GM18951 (cell line): ENCODE results near the gene TOM1L2.

Experiments used
- POLR2A ChIP-seq: IDR thresholded peaks from 4 replicates; pipeline ENCODE4 v1.6.1; 2011; ENCODE audit warnings: mild to moderate bottlenecking; ENCODE audit not compliant: insufficient read length, insufficient read depth; ENCODE audit errors: extremely low read depth
- in situ Hi-C: fragments of 300-500 bp; cut with MboI; formaldehyde crosslinking; loops from one replicate; pipeline ENCODE4 v1.12.0; 2022; ENCODE audit warnings: low sequenced_read_pairs, mixed read lengths, inconsistent platforms; ENCODE audit not compliant: unreplicated experiment

Gene TOM1L2

DNA sequence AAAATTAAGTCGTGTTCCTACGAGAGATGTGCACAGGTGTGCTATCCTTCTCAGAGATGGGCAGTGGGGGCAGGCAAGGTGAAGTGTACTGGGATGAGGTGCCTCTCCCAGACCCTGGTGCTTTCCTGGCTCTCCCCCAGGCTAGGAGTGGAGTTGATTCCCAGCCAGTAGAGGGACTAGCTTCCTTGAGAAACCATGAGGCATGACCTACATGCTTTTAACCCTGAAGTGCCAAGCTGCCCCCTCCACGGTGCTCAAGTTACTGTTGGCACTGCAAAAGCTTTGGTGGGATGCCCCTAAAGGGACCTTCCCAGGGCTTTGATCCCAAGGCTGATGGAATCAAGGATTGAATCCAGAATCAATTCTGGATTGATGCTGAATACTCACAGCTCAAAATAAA lies 88.4 kb downstream of the TOM1L2 start:
- in situ Hi-C loops: loop anchor here (25.0 kb wide), 1 partner anchor 154 kb away; the partner anchor contains the start of genes ATPAF2 and GID4
- no peak for TF ChIP-seq POLR2A

- no peak for TF ChIP-seq POLR2A
- in situ Hi-C loops: loop anchor here (25.0 kb wide), 1 partner anchor 155 kb away; the partner anchor contains the start of genes ATPAF2 and GID4
These were observed 90.1 kb downstream of the TOM1L2 start for GRCh38 chr17:17882082-17882581.

DNA sequence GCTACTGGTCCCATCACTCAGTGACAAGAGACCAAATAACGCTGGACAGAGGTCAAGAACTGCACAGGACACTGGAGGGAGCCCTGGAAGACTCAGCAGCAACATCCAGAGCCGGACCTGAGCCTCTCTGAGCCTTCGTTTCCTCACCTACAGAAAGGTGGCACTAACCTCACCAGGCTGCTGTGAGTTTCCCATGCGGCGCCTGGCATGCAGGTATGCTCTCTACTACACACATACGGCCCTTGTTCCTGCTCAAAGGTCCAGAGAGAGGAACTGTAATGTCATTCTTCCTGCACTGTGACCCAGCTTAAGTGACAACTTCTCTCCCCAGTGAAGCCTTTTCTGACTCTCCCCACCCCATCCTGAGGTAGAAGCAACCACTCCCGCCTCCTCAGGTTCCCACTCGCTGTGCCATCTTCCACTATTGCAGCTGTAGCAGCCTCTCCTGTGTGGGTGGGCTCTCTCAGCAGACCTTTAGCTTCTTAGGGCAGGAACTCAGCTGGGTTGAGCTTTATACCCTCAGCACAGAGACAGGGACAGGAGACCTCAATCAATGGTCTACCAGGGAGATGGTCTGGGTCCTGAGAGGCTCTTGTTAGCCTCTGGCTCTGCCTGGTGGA lies 91.5 kb downstream of the TOM1L2 start:
- TF ChIP-seq POLR2A: no peak

DNA sequence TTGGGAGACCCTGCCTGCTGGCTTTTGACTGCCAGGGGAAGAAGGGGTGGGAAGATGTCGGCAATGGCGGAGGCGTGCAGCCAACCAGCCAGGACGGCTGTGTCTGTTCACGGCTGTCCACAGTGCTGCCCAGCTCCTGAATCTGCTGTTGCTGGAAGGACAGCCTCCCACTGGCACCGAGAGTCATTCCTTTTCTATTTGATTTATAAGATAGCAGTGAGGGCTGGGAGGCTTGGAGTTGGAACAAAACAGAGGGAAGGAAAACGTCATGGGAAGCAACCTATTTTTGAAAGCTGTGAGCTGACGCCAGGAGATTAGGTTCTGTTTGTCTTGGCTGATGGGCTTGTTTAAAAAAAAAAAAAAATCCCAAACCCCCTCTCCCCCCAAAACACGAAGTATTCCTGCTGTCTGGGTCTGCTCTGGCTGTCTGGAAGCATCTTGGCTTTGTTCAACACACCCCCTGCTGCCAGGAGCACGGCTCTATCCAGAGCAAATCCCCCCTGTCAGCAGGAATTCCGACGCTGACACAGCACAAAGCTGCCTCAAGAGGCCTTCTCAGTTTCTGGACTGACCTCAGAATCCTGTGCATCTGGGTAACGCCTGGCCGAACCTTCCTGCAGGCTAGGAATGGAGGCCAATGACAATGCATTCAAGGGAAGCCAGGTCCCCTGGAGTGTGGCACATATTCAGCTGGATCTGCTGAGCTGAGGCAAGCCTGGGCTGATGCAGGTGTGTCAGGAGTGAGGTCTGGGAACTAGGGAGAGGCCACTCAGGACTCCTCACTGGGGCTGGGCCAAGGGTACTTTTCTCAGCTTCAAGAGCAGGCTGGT lies 94.5 kb downstream of the TOM1L2 start:
- TF ChIP-seq POLR2A: no peak
- in situ Hi-C loops: loop anchor here (25.0 kb wide), 1 partner anchor 160 kb away; the partner anchor contains the start of genes ATPAF2 and GID4

More for the DNA sequence above, 91.5 kb downstream of the TOM1L2 start:
- in situ Hi-C loops: loop anchor here (25.0 kb wide), 1 partner anchor 157 kb away; the partner anchor contains the start of genes ATPAF2 and GID4

DNA sequence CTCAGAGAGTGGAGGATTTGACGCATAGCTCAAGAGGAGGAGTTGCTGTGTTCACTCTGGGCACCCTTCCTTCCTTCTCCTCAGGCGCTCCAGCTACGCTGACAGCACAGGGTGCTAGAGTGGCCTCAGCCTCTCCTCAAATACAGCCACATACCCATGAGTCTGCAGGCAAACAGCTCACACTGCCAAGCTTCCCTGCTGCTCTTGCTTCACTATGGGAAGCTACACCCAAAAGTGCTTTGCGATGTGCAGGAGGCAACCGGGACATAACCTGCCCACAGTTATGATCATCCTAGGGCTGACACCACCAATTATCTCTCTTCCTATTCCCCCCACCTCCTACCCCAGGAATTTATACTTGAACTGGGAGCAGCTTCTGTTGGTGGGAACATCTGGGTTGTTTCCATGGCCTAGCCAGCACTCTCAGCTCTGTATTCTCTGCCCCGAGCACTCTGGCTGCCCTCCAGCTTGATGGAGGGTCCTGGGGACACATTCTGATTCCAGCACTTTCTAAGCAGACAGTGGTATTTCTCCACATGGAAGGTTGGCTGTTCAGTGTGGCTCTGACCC lies 95.2 kb downstream of the TOM1L2 start:
- TF ChIP-seq POLR2A: no peak
- in situ Hi-C loops: loop anchor here (25.0 kb wide), 1 partner anchor 160 kb away; the partner anchor contains the start of genes ATPAF2 and GID4

GRCh38 chr17:17874478-17874877 lies 97.7 kb downstream of the TOM1L2 start:
- in situ Hi-C loops: no loop called here

DNA sequence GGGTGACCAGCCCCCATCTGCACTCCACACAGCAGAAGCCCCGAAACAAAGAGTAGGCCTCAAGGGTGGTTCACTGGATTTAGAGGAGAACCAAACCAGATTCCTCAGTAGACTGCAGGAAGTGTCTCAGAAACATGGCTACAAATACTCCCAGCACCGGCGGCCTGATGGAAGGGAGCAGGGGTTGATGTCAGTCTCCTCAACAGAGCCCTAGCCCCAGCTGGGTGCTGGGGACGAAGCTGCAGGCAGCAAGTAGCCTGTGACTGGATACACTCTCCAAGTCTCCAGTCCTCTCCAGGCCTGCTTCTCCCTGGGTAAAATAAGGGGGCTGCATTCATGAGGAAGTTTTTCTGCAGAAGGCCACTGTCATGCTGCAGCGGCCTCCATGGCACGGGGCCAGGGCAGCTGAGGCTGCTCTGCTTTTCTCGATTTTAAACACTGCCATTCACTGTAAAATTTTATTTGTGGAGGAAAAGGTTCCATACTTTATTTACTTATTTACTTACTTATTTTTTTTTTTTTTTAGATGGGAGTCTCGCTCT lies 98.7 kb downstream of the TOM1L2 start:
- TF ChIP-seq POLR2A: no peak
- in situ Hi-C loops: no loop called here

More at GRCh38 chr17:17874478-17874877, 97.7 kb downstream of the TOM1L2 start:
- no peak for TF ChIP-seq POLR2A

GRCh38 chr17:17872547-17873345 lies 99.5 kb downstream of the TOM1L2 start:
- no peak for TF ChIP-seq POLR2A
- in situ Hi-C loops: no loop called here

DNA sequence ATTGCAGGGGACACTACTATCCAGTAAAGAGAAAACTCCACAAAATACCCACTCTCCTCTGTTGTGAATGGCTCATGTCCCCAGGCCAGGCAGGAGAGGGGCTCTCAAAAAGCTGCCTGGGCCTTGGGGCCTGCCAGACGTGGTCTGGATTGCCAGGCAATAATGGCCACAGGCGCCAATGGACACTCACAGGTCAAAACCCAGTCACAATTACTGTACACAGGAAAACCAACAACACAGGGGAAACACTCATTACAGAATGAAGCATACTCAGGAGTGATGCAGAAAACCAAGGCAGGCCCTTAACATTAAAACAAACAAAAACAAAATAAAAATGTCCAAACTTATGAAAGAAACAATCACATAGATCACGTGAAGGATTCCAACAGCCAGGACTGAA lies 100.3 kb downstream of the TOM1L2 start:
- no peak for TF ChIP-seq POLR2A
- in situ Hi-C loops: no loop called here

DNA sequence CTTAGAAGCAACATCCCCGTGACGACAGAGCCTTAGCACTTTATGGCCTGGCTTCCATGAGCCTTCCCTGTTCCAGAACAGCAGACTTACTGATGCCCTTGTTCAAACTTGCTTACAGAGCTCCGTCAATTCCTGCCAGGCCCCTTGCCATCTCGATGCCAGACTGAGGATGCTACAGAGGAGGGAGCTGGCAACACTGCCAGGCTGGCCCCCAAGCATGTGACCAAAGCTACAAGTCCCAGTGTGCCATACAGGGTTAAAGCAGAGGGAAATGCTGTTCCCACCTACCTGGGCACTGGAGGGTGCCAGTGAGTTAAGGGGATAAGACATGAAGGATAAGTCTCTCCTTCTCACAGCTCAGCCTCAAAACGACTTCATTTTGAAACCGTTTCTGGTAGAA lies 102.0 kb downstream of the TOM1L2 start:
- in situ Hi-C loops: no loop called here
- no peak for TF ChIP-seq POLR2A

- in situ Hi-C loops: loop anchor here (10.0 kb wide), 1 partner anchor 194 kb away; no protein-coding TSS in a partner anchor
- no peak for TF ChIP-seq POLR2A
These were observed 103.3 kb downstream of the TOM1L2 start for GRCh38 chr17:17868641-17869522.
